ENCODE results near the gene KRTAP4-6. TPM values are rescaled to one million over a fixed set of nuclear protein-coding genes. Genes with fewer than 3 reads are reported as not detected.

The KRTAP4-6 gene
- total RNA-seq, 2 donors from 2014 or later: not detected

DNA sequence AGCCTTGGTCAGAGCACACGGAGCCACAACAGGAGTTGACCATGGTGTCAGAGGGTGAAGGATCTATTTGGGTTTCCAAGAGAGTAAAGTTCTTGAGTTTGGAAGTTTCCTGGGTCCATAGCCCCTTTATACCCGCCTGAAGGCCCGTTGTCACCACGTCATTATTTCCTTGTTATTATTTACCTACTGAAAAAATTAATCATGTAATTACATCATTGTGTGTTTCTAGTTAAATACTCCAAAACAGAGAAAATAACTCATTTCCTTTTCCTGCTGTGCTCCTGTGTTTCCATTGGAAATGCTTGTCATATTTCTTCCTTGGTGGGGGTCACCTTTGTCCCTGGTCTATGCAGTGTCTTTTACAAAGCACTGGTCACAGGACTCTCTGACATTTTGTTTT is 42.3 kb downstream of the KRTAP4-6 start, which contains the start of gene KRTAP4-8:
Gene KRTAP4-8, minus strand, starts transcription at position 101 of the 400 bp plus-strand sequence. Its CDS starts 58 bp downstream, at position 43.
- no peaks in the 10 kb centered on the region for H3K36me3 Mint-ChIP-seq
- no peaks in the 10 kb centered on the region for H3K9me3 Mint-ChIP-seq
- peak within 1 kb of the TSS in 1 of 2 donors; percentile 85 for H3K27ac Mint-ChIP-seq
- no peak for DNase-seq (ENCODE audit: low spot score in 2 of 2)
- no peak for ATAC-seq

DNA sequence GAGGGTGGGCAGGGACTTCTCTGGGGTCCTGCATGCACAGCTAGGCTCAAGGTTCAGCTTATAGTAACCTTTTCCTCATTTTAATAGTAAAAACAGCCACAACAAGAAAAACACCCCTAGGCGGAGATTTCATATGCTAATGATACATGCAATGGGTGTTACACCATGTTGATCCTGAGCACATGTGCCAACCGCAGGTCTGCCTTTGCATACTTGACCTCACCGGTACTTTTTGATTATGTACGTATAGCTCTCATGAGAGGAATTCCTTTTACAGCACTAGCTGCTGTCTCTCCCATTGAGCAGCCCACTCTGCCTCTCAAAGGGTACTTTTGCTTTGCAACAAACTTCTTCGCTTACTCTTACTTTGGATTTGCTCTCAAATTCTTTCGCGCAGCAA is 44.3 kb downstream of the KRTAP4-6 start:
- Mint-ChIP-seq H3K36me3 (no peaks in the 10 kb centered on the region), H3K9me3 (no peaks in the 10 kb centered on the region), H3K27ac (no peak overlapping the region)
- ATAC-seq (no peak), DNase-seq (ENCODE audit: low spot score in 2 of 2) (no peak)

Other genes starting within 250 kb of the KRTAP4-6 start
- gene KRT23, start 202.9 kb downstream of the KRTAP4-6 start, total RNA-seq: not detected
- gene KRT39, start 173.6 kb downstream of the KRTAP4-6 start, total RNA-seq: not detected
- gene KRT40, start 156.2 kb downstream of the KRTAP4-6 start, total RNA-seq: not detected
- not detected for gene KRTAP3-3, start 146.4 kb downstream of the KRTAP4-6 start, total RNA-seq
- gene KRTAP3-2, start 140.6 kb downstream of the KRTAP4-6 start, total RNA-seq: not detected
- not detected for gene KRTAP3-1, start 131.4 kb downstream of the KRTAP4-6 start, total RNA-seq
- not detected for gene KRTAP1-5, start 113.3 kb downstream of the KRTAP4-6 start, total RNA-seq
- not detected for gene KRTAP1-4, start 110.3 kb downstream of the KRTAP4-6 start, total RNA-seq
- gene KRTAP1-3, start 105.7 kb downstream of the KRTAP4-6 start, total RNA-seq: not detected
- not detected for gene KRTAP1-1, start 99.1 kb downstream of the KRTAP4-6 start, total RNA-seq
- gene KRTAP2-1, start 93.2 kb downstream of the KRTAP4-6 start, total RNA-seq: not detected
- gene KRTAP2-2, start 85.3 kb downstream of the KRTAP4-6 start, total RNA-seq: not detected
- gene KRTAP2-3, start 80.4 kb downstream of the KRTAP4-6 start, total RNA-seq: not detected
- gene KRTAP2-4, start 74.7 kb downstream of the KRTAP4-6 start, total RNA-seq: not detected
- not detected for gene KRTAP4-7, start 56.4 kb downstream of the KRTAP4-6 start, total RNA-seq
- gene KRTAP4-8, start 42.4 kb downstream of the KRTAP4-6 start, total RNA-seq: not detected
- gene KRTAP4-16, start 38.3 kb downstream of the KRTAP4-6 start, total RNA-seq: not detected
- gene KRTAP4-9, start 35.2 kb downstream of the KRTAP4-6 start, total RNA-seq: not detected
- gene KRTAP4-11, start 22.2 kb downstream of the KRTAP4-6 start, total RNA-seq: not detected
- gene KRTAP4-12, start 16.4 kb downstream of the KRTAP4-6 start, total RNA-seq: not detected
- gene KRTAP4-5, start 9.3 kb upstream of the KRTAP4-6 start, total RNA-seq: not detected
- not detected for gene KRTAP4-4, start 20.2 kb upstream of the KRTAP4-6 start, total RNA-seq
- not detected for gene KRTAP4-3, start 27.7 kb upstream of the KRTAP4-6 start, total RNA-seq
- gene KRTAP4-2, start 37.7 kb upstream of the KRTAP4-6 start, total RNA-seq: not detected
- not detected for gene KRTAP4-1, start 44.4 kb upstream of the KRTAP4-6 start, total RNA-seq
- not detected for gene KRTAP9-1, start 49.3 kb upstream of the KRTAP4-6 start, total RNA-seq
- gene KRTAP9-2, start 86.1 kb upstream of the KRTAP4-6 start, total RNA-seq: not detected
- gene KRTAP9-3, start 91.9 kb upstream of the KRTAP4-6 start, total RNA-seq: not detected
- not detected for gene KRTAP9-8, start 97.5 kb upstream of the KRTAP4-6 start, total RNA-seq
- gene KRTAP9-4, start 109.1 kb upstream of the KRTAP4-6 start, total RNA-seq: not detected
- not detected for gene KRTAP9-9, start 114.8 kb upstream of the KRTAP4-6 start, total RNA-seq
- gene KRTAP9-6, start 124.8 kb upstream of the KRTAP4-6 start, total RNA-seq: not detected
- gene KRTAP9-7, start 135.2 kb upstream of the KRTAP4-6 start, total RNA-seq: not detected
- gene KRTAP29-1, start 162.3 kb upstream of the KRTAP4-6 start, total RNA-seq: not detected
- not detected for gene KRTAP16-1, start 168.8 kb upstream of the KRTAP4-6 start, total RNA-seq
- gene KRTAP17-1, start 175.2 kb upstream of the KRTAP4-6 start, total RNA-seq: not detected
- not detected for gene KRT33A, start 210.3 kb upstream of the KRTAP4-6 start, total RNA-seq
- not detected for gene KRT33B, start 229.3 kb upstream of the KRTAP4-6 start, total RNA-seq
- gene KRT34, start 241.8 kb upstream of the KRTAP4-6 start, total RNA-seq: not detected